ENCODE data around the gene RRP15.

The RRP15 gene

DNA sequence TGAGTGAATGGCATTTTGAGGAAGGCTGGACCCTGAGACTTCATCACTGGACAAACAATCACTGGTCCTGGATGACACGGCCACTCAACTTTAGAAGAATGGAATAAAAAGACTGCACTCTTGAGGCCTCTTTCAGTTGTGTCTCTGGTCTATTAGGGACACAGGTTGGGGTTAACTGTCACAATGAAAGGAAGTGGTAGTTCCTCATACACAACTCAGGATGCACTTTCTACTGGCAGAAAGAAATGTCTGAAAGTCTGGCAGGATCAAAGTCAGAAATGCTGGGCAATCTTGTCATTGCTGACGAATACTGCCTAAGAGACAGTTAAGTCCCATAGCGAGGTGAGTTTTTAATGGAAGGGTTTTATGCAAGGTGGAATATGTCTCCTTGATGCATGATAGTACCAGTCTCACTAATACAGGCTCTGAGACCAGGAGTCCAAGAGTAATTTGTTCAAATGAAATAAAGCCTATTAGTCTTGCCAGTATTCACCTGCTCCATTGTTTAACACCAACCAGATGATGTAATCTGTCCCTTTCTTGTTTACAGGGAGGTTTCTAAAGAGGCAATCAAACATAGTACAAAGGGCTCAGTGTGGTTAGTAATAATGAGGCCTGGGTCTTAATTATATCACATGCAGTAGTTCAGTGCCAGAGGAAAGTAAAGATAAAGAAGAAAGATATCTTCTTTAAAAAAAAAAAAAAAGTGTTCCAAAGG lies 11.2 kb upstream of the RRP15 start:
- no peaks in the 10 kb centered on the region for H3K36me3 Mint-ChIP-seq (ENCODE audit: low read depth)
- H3K27ac Mint-ChIP-seq, result no peak overlapping the region
- no peak overlapping the region for H3K4me3 Mint-ChIP-seq
- H3K27me3 Mint-ChIP-seq (ENCODE audit: low read depth), result no peaks in the 10 kb centered on the region
- no peaks in the 10 kb centered on the region for H3K4me1 Mint-ChIP-seq (ENCODE audit: low read depth)
- no peaks in the 10 kb centered on the region for H3K9me3 Mint-ChIP-seq

- H3K4me1 Mint-ChIP-seq (ENCODE audit: low read depth), result no peaks in the 10 kb centered on the region
- H3K4me3 Mint-ChIP-seq, result no peak overlapping the region
- no peaks in the 10 kb centered on the region for H3K27me3 Mint-ChIP-seq (ENCODE audit: low read depth)
- H3K27ac Mint-ChIP-seq, result no peak overlapping the region
- no peaks in the 10 kb centered on the region for H3K36me3 Mint-ChIP-seq (ENCODE audit: low read depth)
- H3K9me3 Mint-ChIP-seq, result no peaks in the 10 kb centered on the region
Measured at GRCh38 chr1:218274511-218274910, 10.6 kb upstream of the RRP15 start.

DNA sequence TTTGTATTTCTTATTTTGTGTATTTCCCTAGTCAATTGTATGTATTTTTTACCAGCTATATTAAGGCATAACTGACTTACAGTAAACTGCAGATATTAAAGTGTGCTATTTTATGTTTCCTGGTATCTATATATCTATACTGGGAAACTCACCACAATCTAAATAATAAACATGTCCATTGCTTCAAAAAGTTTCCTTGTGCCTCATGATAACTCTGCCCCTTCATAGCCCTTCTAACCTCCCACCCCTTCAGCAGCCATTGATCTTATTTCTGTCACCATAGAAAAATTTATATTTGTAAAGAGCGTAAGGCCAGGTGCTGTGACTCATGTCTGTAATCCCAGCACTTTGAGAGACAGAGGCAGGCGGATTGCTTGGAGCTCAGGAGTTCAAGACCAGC lies 9.3 kb upstream of the RRP15 start:
- H3K9me3 Mint-ChIP-seq, result no peaks in the 10 kb centered on the region
- H3K4me1 Mint-ChIP-seq (ENCODE audit: low read depth), result no peaks in the 10 kb centered on the region
- H3K36me3 Mint-ChIP-seq (ENCODE audit: low read depth), result no peaks in the 10 kb centered on the region
- no peaks in the 10 kb centered on the region for H3K27me3 Mint-ChIP-seq (ENCODE audit: low read depth)
- H3K4me3 Mint-ChIP-seq, result no peak overlapping the region
- H3K27ac Mint-ChIP-seq, result no peak overlapping the region

DNA sequence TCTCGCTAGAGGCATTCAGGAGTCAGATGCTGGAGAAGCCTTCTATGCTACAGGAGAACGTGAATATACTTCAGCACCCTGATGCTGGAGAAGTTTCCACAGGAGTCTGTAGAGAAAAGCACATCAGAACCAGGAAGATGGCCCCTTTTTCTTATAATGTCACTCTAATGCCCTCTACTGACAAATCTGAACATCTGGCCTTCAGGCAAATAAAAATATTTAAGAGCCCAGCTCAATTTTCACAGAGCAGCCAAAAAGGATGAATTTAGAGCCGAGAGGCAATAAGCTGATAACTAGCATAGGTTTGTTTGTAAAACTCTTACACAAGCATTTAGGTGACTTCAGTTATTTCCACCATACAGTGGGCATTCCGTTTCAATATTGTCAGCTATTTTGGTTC lies 3.8 kb upstream of the RRP15 start:
- Mint-ChIP-seq H3K27me3 (ENCODE audit: low read depth) (peaks cover 4% of the 10 kb centered on the region), H3K4me1 (ENCODE audit: low read depth) (peaks cover 13% of the 10 kb centered on the region), H3K27ac (no peak overlapping the region), H3K4me3 (no peak overlapping the region), H3K9me3 (no peaks in the 10 kb centered on the region), H3K36me3 (ENCODE audit: low read depth) (no peaks in the 10 kb centered on the region)

DNA sequence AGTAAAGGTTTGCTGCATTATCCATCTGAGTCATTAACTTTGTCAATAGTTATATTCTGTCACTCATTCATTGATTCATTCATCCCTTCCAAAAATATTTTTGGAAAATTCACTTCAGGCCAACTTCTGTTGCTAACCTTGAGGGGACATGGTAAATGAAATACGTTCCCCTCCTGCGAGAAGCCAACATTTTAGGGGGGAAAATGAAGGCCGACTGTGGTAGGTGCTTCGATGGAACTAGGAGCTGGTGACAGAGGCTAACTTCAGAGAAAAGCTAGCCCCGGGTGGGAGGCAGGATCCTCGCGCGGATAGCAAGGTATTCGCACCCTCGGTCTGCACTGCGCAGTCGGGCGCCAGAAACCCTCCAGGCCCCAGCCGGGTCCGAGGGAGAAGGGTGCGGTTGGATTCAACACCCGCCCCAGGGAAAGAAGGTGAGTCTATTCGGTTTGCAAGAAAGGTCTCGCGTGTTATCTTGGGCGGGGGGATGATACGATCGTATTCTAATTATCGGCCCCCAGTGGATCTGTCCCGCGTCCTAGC lies 646 bp upstream of the RRP15 start:
- Mint-ChIP-seq H3K27ac (peak overlapping the region; percentile 96), H3K4me1 (ENCODE audit: low read depth) (peaks cover 17% of the 10 kb centered on the region), H3K27me3 (ENCODE audit: low read depth) (peaks cover 4% of the 10 kb centered on the region), H3K36me3 (ENCODE audit: low read depth) (no peaks in the 10 kb centered on the region), H3K9me3 (no peaks in the 10 kb centered on the region), H3K4me3 (peak overlapping the region; percentile 99)

DNA sequence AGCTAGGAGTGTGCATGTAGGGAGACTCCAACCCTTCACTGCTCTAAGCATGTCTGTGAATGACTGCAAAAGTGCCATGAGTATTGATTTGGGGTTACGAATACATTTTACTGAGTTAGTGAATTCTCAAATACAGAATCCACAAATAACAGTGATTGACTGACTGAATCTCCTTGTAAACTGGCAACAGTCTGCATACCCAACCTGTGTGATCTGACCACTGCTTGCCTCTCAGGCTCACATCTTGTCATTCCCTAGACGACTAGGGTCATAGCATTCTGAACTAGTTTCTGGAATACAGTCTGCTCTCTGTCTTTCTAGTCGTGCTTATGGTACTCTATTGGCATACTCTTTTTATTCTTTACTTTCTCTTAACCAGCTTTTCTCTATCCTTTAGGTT lies 7.4 kb downstream of the RRP15 start:
- no peaks in the 10 kb centered on the region for H3K36me3 Mint-ChIP-seq (ENCODE audit: low read depth)
- no peak overlapping the region for H3K27ac Mint-ChIP-seq
- H3K4me3 Mint-ChIP-seq, result no peak overlapping the region
- H3K27me3 Mint-ChIP-seq (ENCODE audit: low read depth), result no peaks in the 10 kb centered on the region
- H3K4me1 Mint-ChIP-seq (ENCODE audit: low read depth), result no peaks in the 10 kb centered on the region
- H3K9me3 Mint-ChIP-seq, result no peaks in the 10 kb centered on the region

GRCh38 chr1:218294546-218294945 lies 9.5 kb downstream of the RRP15 start:
- H3K4me3 Mint-ChIP-seq, result no peak overlapping the region
- H3K36me3 Mint-ChIP-seq (ENCODE audit: low read depth), result no peaks in the 10 kb centered on the region
- H3K27me3 Mint-ChIP-seq (ENCODE audit: low read depth), result no peaks in the 10 kb centered on the region
- H3K9me3 Mint-ChIP-seq, result no peaks in the 10 kb centered on the region
- H3K27ac Mint-ChIP-seq, result no peak overlapping the region
- H3K4me1 Mint-ChIP-seq (ENCODE audit: low read depth), result no peaks in the 10 kb centered on the region

- H3K4me1 Mint-ChIP-seq (ENCODE audit: low read depth), result no peaks in the 10 kb centered on the region
- no peak overlapping the region for H3K27ac Mint-ChIP-seq
- H3K36me3 Mint-ChIP-seq (ENCODE audit: low read depth), result no peaks in the 10 kb centered on the region
- H3K4me3 Mint-ChIP-seq, result no peak overlapping the region
- no peaks in the 10 kb centered on the region for H3K27me3 Mint-ChIP-seq (ENCODE audit: low read depth)
- H3K9me3 Mint-ChIP-seq, result no peaks in the 10 kb centered on the region
Measured at GRCh38 chr1:218296162-218296561, 11.1 kb downstream of the RRP15 start.

DNA sequence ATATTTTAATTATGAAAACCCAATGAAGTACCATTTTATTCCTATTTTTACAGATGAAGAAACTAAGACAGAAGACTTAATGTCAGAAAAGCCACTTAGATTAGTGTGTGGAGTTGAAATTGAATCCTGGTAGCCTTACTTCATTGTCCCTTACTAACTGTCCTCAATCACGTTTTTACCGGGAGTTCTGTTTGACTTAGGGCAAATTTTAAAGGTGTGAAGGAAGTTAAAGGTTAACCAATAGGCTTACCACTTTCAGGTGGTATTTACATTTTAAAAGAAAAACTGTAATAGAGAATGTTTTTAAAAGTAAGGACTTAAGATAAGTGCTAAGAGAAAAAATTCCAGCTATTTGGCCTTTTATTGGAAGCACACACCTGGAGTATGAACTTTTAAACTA lies 12.4 kb downstream of the RRP15 start:
- no peak overlapping the region for H3K27ac Mint-ChIP-seq
- H3K4me1 Mint-ChIP-seq (ENCODE audit: low read depth), result no peaks in the 10 kb centered on the region
- H3K9me3 Mint-ChIP-seq, result no peaks in the 10 kb centered on the region
- no peaks in the 10 kb centered on the region for H3K27me3 Mint-ChIP-seq (ENCODE audit: low read depth)
- peaks cover 3% of the 10 kb centered on the region for H3K36me3 Mint-ChIP-seq (ENCODE audit: low read depth)
- no peak overlapping the region for H3K4me3 Mint-ChIP-seq

DNA sequence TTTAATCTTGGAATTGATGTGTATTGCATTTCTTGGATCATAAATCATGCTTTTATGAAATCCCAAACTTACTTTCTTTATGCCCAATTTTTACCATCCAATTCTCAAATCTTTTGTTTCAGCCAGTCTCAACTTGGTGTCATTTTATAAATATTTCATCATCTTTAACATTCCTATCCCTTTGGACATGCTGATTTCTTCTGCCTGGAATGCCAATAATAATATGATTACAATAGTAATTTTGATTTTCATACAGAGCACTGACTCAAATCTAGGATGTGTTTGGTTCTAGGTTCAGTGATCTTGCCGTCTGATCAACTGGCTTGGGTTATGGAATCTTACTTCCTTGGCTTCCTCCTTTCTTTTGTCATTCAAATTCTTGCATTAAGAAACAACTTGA lies 12.8 kb downstream of the RRP15 start:
- no peaks in the 10 kb centered on the region for H3K9me3 Mint-ChIP-seq
- no peaks in the 10 kb centered on the region for H3K4me1 Mint-ChIP-seq (ENCODE audit: low read depth)
- peaks cover 3% of the 10 kb centered on the region for H3K36me3 Mint-ChIP-seq (ENCODE audit: low read depth)
- H3K27me3 Mint-ChIP-seq (ENCODE audit: low read depth), result no peaks in the 10 kb centered on the region
- H3K27ac Mint-ChIP-seq, result no peak overlapping the region
- no peak overlapping the region for H3K4me3 Mint-ChIP-seq

- Mint-ChIP-seq H3K4me3 (no peak overlapping the region), H3K36me3 (ENCODE audit: low read depth) (peaks cover 3% of the 10 kb centered on the region), H3K27me3 (ENCODE audit: low read depth) (no peaks in the 10 kb centered on the region), H3K27ac (no peak overlapping the region), H3K4me1 (ENCODE audit: low read depth) (peaks cover 2% of the 10 kb centered on the region), H3K9me3 (no peaks in the 10 kb centered on the region)
Measured at GRCh38 chr1:218298398-218298797, 13.3 kb downstream of the RRP15 start.

DNA sequence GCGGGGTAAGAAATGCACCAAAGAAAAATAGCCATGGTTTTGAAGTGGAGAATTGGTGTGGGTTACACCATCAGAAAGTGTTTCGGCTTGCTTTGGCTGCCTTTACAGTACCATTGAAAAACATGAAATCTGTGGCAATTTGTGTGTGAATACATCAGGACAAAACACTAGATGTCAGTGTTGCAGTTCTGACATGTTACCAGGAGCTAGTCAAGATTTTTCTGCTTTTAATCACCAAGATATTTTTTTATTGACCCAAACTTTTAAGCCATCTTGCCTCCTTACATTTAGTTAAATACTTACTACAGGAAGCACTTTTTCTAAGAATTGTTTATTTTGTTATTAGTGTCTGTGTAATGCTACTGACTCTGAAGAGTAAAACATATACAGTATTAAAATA lies 14.3 kb downstream of the RRP15 start:
- H3K4me3 Mint-ChIP-seq, result no peak overlapping the region

DNA sequence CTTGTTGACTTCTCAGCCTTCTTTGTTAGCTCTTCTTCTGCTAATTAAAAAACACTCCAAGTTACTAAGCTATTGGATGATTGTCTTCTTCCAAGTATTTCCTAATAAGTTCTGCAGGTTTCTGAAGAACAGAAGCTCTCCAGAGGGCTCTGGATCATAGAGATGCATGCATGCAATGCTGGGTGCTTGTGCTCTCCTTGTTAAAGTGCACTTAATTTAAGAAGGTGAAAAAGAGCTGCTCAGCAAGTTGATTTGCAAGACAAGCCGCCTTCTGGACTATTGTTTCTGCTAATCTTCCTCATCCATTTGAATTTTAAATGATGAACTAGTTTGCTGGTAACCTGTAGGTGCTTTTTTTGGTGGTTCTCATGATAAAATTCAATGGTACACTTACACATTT lies 16.1 kb downstream of the RRP15 start:
- Mint-ChIP-seq H3K4me1 (ENCODE audit: low read depth) (peaks cover 2% of the 10 kb centered on the region), H3K4me3 (no peak overlapping the region), H3K9me3 (no peaks in the 10 kb centered on the region), H3K27ac (no peak overlapping the region), H3K36me3 (ENCODE audit: low read depth) (peaks cover 3% of the 10 kb centered on the region), H3K27me3 (ENCODE audit: low read depth) (no peaks in the 10 kb centered on the region)

More for the DNA sequence above, 14.3 kb downstream of the RRP15 start:
- Mint-ChIP-seq H3K4me1 (ENCODE audit: low read depth) (peaks cover 2% of the 10 kb centered on the region), H3K27me3 (ENCODE audit: low read depth) (no peaks in the 10 kb centered on the region), H3K36me3 (ENCODE audit: low read depth) (peaks cover 3% of the 10 kb centered on the region), H3K27ac (no peak overlapping the region), H3K9me3 (no peaks in the 10 kb centered on the region)

DNA sequence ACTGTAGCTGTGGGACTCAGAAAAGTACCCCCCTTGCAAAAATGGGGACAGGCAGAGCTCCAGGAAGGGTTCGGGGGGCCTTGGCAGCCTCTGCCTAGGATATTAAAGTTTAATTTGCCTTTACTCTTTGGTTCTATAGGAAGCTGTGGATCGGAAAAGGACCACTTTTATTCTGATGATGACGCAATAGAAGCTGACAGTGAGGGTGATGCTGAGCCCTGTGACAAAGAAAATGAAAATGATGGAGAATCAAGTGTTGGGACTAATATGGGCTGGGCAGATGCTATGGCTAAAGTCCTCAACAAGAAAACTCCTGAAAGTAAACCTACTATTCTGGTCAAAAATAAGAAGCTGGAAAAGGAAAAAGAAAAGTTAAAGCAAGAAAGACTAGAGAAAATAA lies 17.1 kb downstream of the RRP15 start:
- Mint-ChIP-seq H3K9me3 (no peaks in the 10 kb centered on the region), H3K27ac (no peak overlapping the region), H3K4me1 (ENCODE audit: low read depth) (peaks cover 2% of the 10 kb centered on the region), H3K36me3 (ENCODE audit: low read depth) (peaks cover 3% of the 10 kb centered on the region), H3K27me3 (ENCODE audit: low read depth) (no peaks in the 10 kb centered on the region), H3K4me3 (no peak overlapping the region)

GRCh38 chr1:218303176-218303879 lies 18.2 kb downstream of the RRP15 start:
- H3K4me1 Mint-ChIP-seq (ENCODE audit: low read depth), result peaks cover 2% of the 10 kb centered on the region
- no peaks in the 10 kb centered on the region for H3K27me3 Mint-ChIP-seq (ENCODE audit: low read depth)
- H3K4me3 Mint-ChIP-seq, result no peak overlapping the region
- no peaks in the 10 kb centered on the region for H3K9me3 Mint-ChIP-seq
- H3K36me3 Mint-ChIP-seq (ENCODE audit: low read depth), result peaks cover 8% of the 10 kb centered on the region
- H3K27ac Mint-ChIP-seq, result no peak overlapping the region

Data from T-helper 1 cell treated with Interleukin-12 subunit alpha and Interleukin-12 subunit beta and Interleukin-4 antibody, amounts not matched to agents 30 μg/mL and 1 μg/mL, for 36 hours (primary cell).